ENCODE data around the gene PRIMA1. TPM values are rescaled to one million over a fixed set of nuclear protein-coding genes. Genes with fewer than 3 reads are reported as not detected.

PRIMA1 gene
- total RNA-seq, 4 donors from 2014 or later = 2.6 to 9.0 (median 4.1) TPM

DNA sequence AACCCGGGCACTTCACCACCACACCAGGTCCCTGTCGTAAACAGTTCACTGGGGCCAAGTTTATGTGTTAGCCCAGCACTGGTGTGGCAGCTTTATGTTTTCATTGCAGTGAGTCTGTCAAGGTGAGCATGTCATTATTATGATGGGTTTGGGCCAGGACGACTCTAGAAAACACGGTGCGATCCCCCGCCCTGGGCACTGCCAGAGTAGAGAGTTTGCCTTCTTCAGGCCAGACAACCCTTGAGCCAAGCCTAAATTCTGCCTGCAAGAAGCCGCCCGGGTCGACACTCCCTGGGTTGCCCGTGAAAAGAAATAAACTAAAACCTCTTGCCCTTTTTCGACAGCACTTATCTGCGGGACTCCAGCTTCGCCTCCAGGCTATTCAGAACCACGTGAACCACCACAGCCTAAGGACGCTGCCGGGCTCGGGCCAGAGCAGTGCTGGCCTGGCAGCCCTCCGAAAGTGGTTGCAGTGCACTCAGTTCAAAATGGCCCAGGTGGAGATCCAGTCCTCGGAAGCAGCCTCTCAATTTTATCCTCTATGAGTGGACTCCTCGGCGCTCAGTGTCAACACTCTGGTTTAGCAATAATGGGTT lies 81.8 kb downstream of the PRIMA1 start:
- WGBS, 2 donors = 79 to 80% methylated on average over 21 of the region's 21 CpGs
- no peak for TF ChIP-seq POLR2A (IDR thresholded peaks at IDR 0.05)
- TF ChIP-seq, protein P1, sequence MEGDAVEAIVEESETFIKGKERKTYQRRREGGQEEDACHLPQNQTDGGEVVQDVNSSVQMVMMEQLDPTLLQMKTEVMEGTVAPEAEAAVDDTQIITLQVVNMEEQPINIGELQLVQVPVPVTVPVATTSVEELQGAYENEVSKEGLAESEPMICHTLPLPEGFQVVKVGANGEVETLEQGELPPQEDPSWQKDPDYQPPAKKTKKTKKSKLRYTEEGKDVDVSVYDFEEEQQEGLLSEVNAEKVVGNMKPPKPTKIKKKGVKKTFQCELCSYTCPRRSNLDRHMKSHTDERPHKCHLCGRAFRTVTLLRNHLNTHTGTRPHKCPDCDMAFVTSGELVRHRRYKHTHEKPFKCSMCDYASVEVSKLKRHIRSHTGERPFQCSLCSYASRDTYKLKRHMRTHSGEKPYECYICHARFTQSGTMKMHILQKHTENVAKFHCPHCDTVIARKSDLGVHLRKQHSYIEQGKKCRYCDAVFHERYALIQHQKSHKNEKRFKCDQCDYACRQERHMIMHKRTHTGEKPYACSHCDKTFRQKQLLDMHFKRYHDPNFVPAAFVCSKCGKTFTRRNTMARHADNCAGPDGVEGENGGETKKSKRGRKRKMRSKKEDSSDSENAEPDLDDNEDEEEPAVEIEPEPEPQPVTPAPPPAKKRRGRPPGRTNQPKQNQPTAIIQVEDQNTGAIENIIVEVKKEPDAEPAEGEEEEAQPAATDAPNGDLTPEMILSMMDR (IDR thresholded peaks at IDR 0.05) = no peak
- H3K4me3 ChIP-seq (ENCODE audit: low read depth, poor library complexity, severe bottlenecking) = no peak overlapping the region
- intact Hi-C loops (cut with DNase I; ENCODE audit: low total_unique reads) = no loop called here
- no peak for DNase-seq (ENCODE audit: low spot score in 2 of 2)

DNA sequence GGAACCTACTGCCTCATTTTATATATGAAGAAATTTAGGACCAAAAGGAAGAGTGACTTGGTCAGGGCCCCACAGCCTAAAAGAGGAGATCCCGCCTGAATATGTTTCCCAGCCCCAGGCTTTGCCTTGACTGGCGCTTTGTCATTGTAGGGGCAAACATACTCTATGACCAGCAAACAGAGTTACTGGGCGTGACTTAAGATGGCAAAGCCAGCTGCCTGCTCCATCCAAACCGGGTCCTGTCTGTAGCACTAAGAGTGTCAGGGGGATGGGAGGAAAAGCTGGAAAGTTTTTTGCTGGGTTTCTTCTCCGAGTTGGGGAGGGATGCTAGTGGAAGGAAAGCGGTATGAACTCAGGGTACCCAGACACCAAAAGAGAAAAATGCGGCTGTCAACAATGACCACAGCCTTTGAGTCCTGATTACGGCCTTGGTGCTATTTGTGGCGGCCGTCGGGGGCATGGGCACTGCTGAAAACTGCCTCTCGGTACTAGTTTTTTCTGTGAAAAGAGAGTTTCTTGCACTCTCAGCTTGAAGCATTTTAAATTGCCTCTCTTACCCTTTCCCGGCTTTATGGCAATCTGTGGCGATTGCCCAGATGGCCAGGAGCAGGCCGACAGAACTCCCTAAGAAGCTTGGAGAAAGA lies 82.7 kb downstream of the PRIMA1 start:
- intact Hi-C loops (cut with DNase I; ENCODE audit: low total_unique reads) = no loop called here
- no peak overlapping the region for H3K4me3 ChIP-seq (ENCODE audit: low read depth, poor library complexity, severe bottlenecking)
- 90 to 92% methylated on average over 15 of the region's 15 CpGs for WGBS, 2 donors
- TF ChIP-seq POLR2A (IDR thresholded peaks at IDR 0.05) = no peak
- no peak for DNase-seq (ENCODE audit: low spot score in 2 of 2)

DNA sequence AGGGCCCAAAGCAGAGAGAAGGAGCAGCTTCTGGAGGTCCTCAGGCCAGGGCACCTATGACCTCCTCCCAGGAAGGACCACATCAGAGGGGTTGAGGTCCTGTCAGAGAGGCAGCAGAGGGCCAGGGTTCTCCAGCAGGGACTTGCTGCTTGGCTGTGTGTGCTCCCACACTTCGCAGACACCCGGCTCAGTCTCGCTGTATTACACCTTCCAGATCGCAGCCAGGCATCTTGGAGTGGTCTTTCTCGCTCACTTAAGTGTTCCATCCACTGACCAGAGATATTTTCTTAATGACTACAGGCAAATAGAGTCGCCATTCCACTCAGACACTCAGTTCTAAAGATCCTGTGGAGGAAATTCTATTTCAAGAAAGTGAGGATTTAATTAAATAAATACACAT lies 84.3 kb downstream of the PRIMA1 start:
- whole genome bisulfite sequencing, 2 donors = 90 to 93% methylated on average over 6 of the region's 6 CpGs
- intact Hi-C loops (cut with DNase I; ENCODE audit: low total_unique reads) = no loop called here
- TF ChIP-seq, protein P1 (IDR thresholded peaks at IDR 0.05) = no peak
- TF ChIP-seq POLR2A (IDR thresholded peaks at IDR 0.05) = no peak
- H3K4me3 ChIP-seq (ENCODE audit: low read depth, poor library complexity, severe bottlenecking) = no peak overlapping the region
- no peak for DNase-seq (ENCODE audit: low spot score in 2 of 2)

DNA sequence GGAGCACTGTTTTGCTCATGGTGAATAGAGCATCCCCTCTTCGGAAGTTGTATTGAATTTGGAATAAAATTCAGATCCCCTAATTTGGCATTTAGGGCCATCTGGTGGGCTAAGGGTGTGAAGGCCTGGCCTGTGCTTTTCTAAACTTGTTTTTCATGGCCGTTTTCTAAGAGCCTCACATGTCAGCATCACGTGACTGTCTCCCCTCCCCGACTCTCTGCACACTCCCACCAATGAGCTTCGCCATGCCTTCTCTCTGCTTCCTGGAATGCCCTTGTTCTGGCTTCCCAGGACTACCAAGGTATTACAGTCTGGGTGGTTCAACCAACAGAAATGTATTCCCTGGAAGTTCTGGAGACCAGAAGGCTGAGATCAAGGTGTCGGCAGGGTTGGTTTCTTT lies 85.3 kb downstream of the PRIMA1 start:
- DNase-seq (ENCODE audit: low spot score in 2 of 2) = no peak
- 83 to 84% methylated on average over 6 of the region's 6 CpGs for WGBS, 2 donors
- no peak overlapping the region for H3K4me3 ChIP-seq (ENCODE audit: low read depth, poor library complexity, severe bottlenecking)
- intact Hi-C loops (cut with DNase I; ENCODE audit: low total_unique reads) = no loop called here
- TF ChIP-seq, protein P1 (IDR thresholded peaks at IDR 0.05) = no peak
- no peak for TF ChIP-seq POLR2A (IDR thresholded peaks at IDR 0.05)

DNA sequence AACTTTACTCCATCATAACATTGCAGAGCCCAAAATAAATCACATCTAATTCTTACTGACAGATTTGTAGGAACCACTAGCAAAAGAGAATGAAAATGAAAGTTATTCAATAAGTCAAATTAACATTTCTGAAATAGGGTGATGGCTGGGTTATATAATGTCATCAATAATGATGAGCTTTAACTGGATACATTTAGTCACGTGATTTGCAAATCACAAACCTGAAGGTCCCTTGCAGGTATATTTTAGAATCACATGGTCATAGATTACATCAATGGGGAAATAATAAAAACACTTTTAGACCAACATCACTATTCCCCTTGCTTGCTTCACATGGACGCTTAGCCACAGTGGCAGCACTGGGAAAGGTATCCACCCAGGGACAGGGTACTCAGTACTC lies 86.7 kb downstream of the PRIMA1 start:
- no peak overlapping the region for H3K4me3 ChIP-seq (ENCODE audit: low read depth, poor library complexity, severe bottlenecking)
- intact Hi-C loops (cut with DNase I; ENCODE audit: low total_unique reads) = no loop called here
- DNase-seq (ENCODE audit: low spot score in 2 of 2) = no peak
- TF ChIP-seq POLR2A (IDR thresholded peaks at IDR 0.05) = no peak
- TF ChIP-seq, protein P1 (IDR thresholded peaks at IDR 0.05) = no peak
- WGBS, 2 donors = 85 to 91% methylated on average over 2 of the region's 2 CpGs

DNA sequence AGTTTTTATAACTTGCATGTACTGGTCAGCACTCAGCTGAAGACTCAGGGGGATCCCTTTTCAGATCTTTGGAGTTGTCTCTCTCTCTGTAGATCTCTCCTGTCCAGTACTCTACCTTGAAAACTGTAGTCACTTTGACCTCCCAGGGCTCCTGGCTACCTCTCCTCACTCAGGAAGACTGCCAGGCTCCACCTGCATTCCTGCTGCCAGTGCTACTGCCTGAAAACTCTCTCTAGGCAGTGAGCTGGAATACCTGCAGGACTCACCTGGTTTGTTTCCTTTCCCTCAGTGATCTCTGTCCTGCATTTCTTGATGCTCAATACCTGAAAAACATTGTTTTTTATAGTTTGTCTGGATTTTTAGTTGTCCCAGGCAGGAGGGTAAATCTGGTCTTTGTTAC lies 87.4 kb downstream of the PRIMA1 start:
- TF ChIP-seq, protein P1 (IDR thresholded peaks at IDR 0.05) = no peak
- no peak for TF ChIP-seq POLR2A (IDR thresholded peaks at IDR 0.05)
- intact Hi-C loops (cut with DNase I; ENCODE audit: low total_unique reads) = no loop called here
- H3K4me3 ChIP-seq (ENCODE audit: low read depth, poor library complexity, severe bottlenecking) = no peak overlapping the region
- DNase-seq (ENCODE audit: low spot score in 2 of 2) = no peak
